ENCODE data around the gene CDC42BPB.
"Not testable (repeated sequence)": the region's sequence is repeated elsewhere in the genome, so short reads cannot be mapped to it uniquely, and the experiment has no call there.

The CDC42BPB gene

GRCh38 chr14:102900631-102901571, 156.4 kb downstream of the CDC42BPB start:
- H3K4me1 ChIP-seq (ENCODE audit: insufficient read depth, low read length), result no peaks in the 10 kb centered on the region
- H3K4me3 ChIP-seq (ENCODE audit: low read length), result no peak overlapping the region
- peaks cover 6% of the 10 kb centered on the region for H3K9me3 ChIP-seq (ENCODE audit: low read length)
- H3K36me3 ChIP-seq (ENCODE audit: insufficient read depth, low read length), result peaks cover 16% of the 10 kb centered on the region
- no peaks in the 10 kb centered on the region for H3K27me3 ChIP-seq (ENCODE audit: insufficient read depth, low read length)
- no peak overlapping the region for H2AFZ ChIP-seq (ENCODE audit: low read depth, low read length)

GRCh38 chr14:102899516-102899900, 157.8 kb downstream of the CDC42BPB start:
- Histone ChIP-seq H2AFZ (ENCODE audit: low read depth, low read length) (no peak overlapping the region), H3K4me1 (ENCODE audit: insufficient read depth, low read length) (no peaks in the 10 kb centered on the region), H3K9me3 (ENCODE audit: low read length) (no peaks in the 10 kb centered on the region), H3K4me3 (ENCODE audit: low read length) (no peak overlapping the region), H3K36me3 (ENCODE audit: insufficient read depth, low read length) (peaks cover 15% of the 10 kb centered on the region), H3K27me3 (ENCODE audit: insufficient read depth, low read length) (no peaks in the 10 kb centered on the region)

GRCh38 chr14:102898776-102899515, 158.4 kb downstream of the CDC42BPB start:
- H3K4me1 ChIP-seq (ENCODE audit: insufficient read depth, low read length), result no peaks in the 10 kb centered on the region
- no peak overlapping the region for H3K4me3 ChIP-seq (ENCODE audit: low read length)
- no peaks in the 10 kb centered on the region for H3K27me3 ChIP-seq (ENCODE audit: insufficient read depth, low read length)
- H3K9me3 ChIP-seq (ENCODE audit: low read length), result no peaks in the 10 kb centered on the region
- H2AFZ ChIP-seq (ENCODE audit: low read depth, low read length), result no peak overlapping the region
- peaks cover 17% of the 10 kb centered on the region for H3K36me3 ChIP-seq (ENCODE audit: insufficient read depth, low read length)

GRCh38 chr14:102898298-102898697, 159.1 kb downstream of the CDC42BPB start:
- H2AFZ ChIP-seq (ENCODE audit: low read depth, low read length), result no peak overlapping the region
- no peaks in the 10 kb centered on the region for H3K9me3 ChIP-seq (ENCODE audit: low read length)
- H3K36me3 ChIP-seq (ENCODE audit: insufficient read depth, low read length), result peaks cover 23% of the 10 kb centered on the region
- no peaks in the 10 kb centered on the region for H3K4me1 ChIP-seq (ENCODE audit: insufficient read depth, low read length)
- H3K27me3 ChIP-seq (ENCODE audit: insufficient read depth, low read length), result no peaks in the 10 kb centered on the region
- no peak overlapping the region for H3K4me3 ChIP-seq (ENCODE audit: low read length)

- Histone ChIP-seq H3K4me1 (ENCODE audit: insufficient read depth, low read length) (no peaks in the 10 kb centered on the region), H3K36me3 (ENCODE audit: insufficient read depth, low read length) (peaks cover 20% of the 10 kb centered on the region), H3K9me3 (ENCODE audit: low read length) (no peaks in the 10 kb centered on the region), H3K4me3 (ENCODE audit: low read length) (no peak overlapping the region), H2AFZ (ENCODE audit: low read depth, low read length) (no peak overlapping the region), H3K27me3 (ENCODE audit: insufficient read depth, low read length) (no peaks in the 10 kb centered on the region)
Measured at GRCh38 chr14:102897299-102898027, 159.9 kb downstream of the CDC42BPB start.

- H3K27me3 ChIP-seq (ENCODE audit: insufficient read depth, low read length); H2AFZ ChIP-seq (ENCODE audit: low read depth, low read length); H3K4me3 ChIP-seq (ENCODE audit: low read length); H3K9me3 ChIP-seq (ENCODE audit: low read length); H3K4me1 ChIP-seq (ENCODE audit: insufficient read depth, low read length): not testable (repeated sequence)
- H3K36me3 ChIP-seq (ENCODE audit: insufficient read depth, low read length), result peaks cover 20% of the 10 kb centered on the region
Measured at GRCh38 chr14:102896735-102897134, 160.6 kb downstream of the CDC42BPB start.

GRCh38 chr14:102893452-102893851, 163.9 kb downstream of the CDC42BPB start:
- peaks cover 36% of the 10 kb centered on the region for H3K36me3 ChIP-seq (ENCODE audit: insufficient read depth, low read length)
- H3K4me1 ChIP-seq (ENCODE audit: insufficient read depth, low read length), result no peaks in the 10 kb centered on the region
- no peak overlapping the region for H2AFZ ChIP-seq (ENCODE audit: low read depth, low read length)
- no peak overlapping the region for H3K4me3 ChIP-seq (ENCODE audit: low read length)
- H3K9me3 ChIP-seq (ENCODE audit: low read length), result no peaks in the 10 kb centered on the region
- no peaks in the 10 kb centered on the region for H3K27me3 ChIP-seq (ENCODE audit: insufficient read depth, low read length)

- Histone ChIP-seq H3K27me3 (ENCODE audit: insufficient read depth, low read length) (no peaks in the 10 kb centered on the region), H2AFZ (ENCODE audit: low read depth, low read length) (no peak overlapping the region), H3K4me1 (ENCODE audit: insufficient read depth, low read length) (no peaks in the 10 kb centered on the region), H3K9me3 (ENCODE audit: low read length) (no peaks in the 10 kb centered on the region), H3K4me3 (ENCODE audit: low read length) (no peak overlapping the region), H3K36me3 (ENCODE audit: insufficient read depth, low read length) (peaks cover 36% of the 10 kb centered on the region)
Measured at GRCh38 chr14:102892651-102893050, 164.7 kb downstream of the CDC42BPB start.

- Histone ChIP-seq H3K9me3 (ENCODE audit: low read length) (no peaks in the 10 kb centered on the region), H3K36me3 (ENCODE audit: insufficient read depth, low read length) (peaks cover 40% of the 10 kb centered on the region), H2AFZ (ENCODE audit: low read depth, low read length) (no peak overlapping the region), H3K27me3 (ENCODE audit: insufficient read depth, low read length) (no peaks in the 10 kb centered on the region), H3K4me3 (ENCODE audit: low read length) (no peak overlapping the region), H3K4me1 (ENCODE audit: insufficient read depth, low read length) (no peaks in the 10 kb centered on the region)
Measured at GRCh38 chr14:102891556-102891955, 165.8 kb downstream of the CDC42BPB start.

- Histone ChIP-seq H3K4me3 (ENCODE audit: low read length) (no peak overlapping the region), H3K36me3 (ENCODE audit: insufficient read depth, low read length) (peaks cover 45% of the 10 kb centered on the region), H3K9me3 (ENCODE audit: low read length) (no peaks in the 10 kb centered on the region), H3K4me1 (ENCODE audit: insufficient read depth, low read length) (no peaks in the 10 kb centered on the region), H2AFZ (ENCODE audit: low read depth, low read length) (no peak overlapping the region), H3K27me3 (ENCODE audit: insufficient read depth, low read length) (no peaks in the 10 kb centered on the region)
Measured at GRCh38 chr14:102891111-102891510, 166.2 kb downstream of the CDC42BPB start.

- H3K9me3 ChIP-seq (ENCODE audit: low read length), result no peaks in the 10 kb centered on the region
- H3K27me3 ChIP-seq (ENCODE audit: insufficient read depth, low read length), result no peaks in the 10 kb centered on the region
- no peak overlapping the region for H3K4me3 ChIP-seq (ENCODE audit: low read length)
- no peaks in the 10 kb centered on the region for H3K4me1 ChIP-seq (ENCODE audit: insufficient read depth, low read length)
- no peak overlapping the region for H2AFZ ChIP-seq (ENCODE audit: low read depth, low read length)
- peaks cover 46% of the 10 kb centered on the region for H3K36me3 ChIP-seq (ENCODE audit: insufficient read depth, low read length)
Measured at GRCh38 chr14:102889615-102890014, 167.7 kb downstream of the CDC42BPB start.

- H3K4me1 ChIP-seq (ENCODE audit: insufficient read depth, low read length), result no peaks in the 10 kb centered on the region
- H3K9me3 ChIP-seq (ENCODE audit: low read length), result no peaks in the 10 kb centered on the region
- no peak overlapping the region for H3K4me3 ChIP-seq (ENCODE audit: low read length)
- H2AFZ ChIP-seq (ENCODE audit: low read depth, low read length), result no peak overlapping the region
- H3K27me3 ChIP-seq (ENCODE audit: insufficient read depth, low read length), result no peaks in the 10 kb centered on the region
- peaks cover 45% of the 10 kb centered on the region for H3K36me3 ChIP-seq (ENCODE audit: insufficient read depth, low read length)
Measured at GRCh38 chr14:102888748-102889147, 168.6 kb downstream of the CDC42BPB start.
